AG09309 (cell line): ENCODE data around the gene TSHZ2.

ENCODE experiments used
- DNase-seq: peaks from one replicate; pipeline ENCODE4 v3.0.0-alpha.2; 2010; ENCODE audit warnings: low read depth
- H3K4me3 ChIP-seq: 2 replicates; pipeline ENCODE4 v1.5.1; 2011; ENCODE audit warnings: mild to moderate bottlenecking, low read depth, low read length, moderate library complexity; ENCODE audit not compliant: control insufficient read depth
- TF ChIP-seq, protein P1 (sequence below): IDR thresholded peaks from 2 replicates; pipeline ENCODE4 v1.5.1; 2011; ENCODE audit warnings: mild to moderate bottlenecking, low read depth, low read length, inconsistent platforms; ENCODE audit not compliant: insufficient read depth, control insufficient read depth; ENCODE audit errors: missing control alignments

TSHZ2 gene

DNA sequence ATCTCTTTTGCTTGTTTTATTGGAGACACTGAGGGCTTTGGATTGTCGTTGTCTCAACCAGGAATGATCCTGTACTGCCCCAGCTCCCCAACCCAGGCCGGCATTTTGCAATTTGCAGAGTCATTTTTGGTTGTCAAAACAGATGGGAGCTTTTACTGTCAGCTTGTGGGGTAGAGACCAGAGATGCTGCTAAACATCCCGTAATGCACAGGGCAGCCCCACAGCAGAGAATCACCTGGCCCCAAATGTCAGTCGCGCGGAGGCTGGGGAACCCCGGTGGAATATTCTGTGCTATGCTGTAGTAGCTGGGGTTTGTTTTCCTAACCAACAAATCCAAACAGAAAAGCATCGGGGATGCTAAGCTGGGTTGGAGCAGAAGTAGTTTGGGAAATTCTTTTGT lies 99.7 kb downstream of the TSHZ2 start:
- DNase-seq: no peak
- H3K4me3 ChIP-seq: no peak overlapping the region
- TF ChIP-seq, protein P1, sequence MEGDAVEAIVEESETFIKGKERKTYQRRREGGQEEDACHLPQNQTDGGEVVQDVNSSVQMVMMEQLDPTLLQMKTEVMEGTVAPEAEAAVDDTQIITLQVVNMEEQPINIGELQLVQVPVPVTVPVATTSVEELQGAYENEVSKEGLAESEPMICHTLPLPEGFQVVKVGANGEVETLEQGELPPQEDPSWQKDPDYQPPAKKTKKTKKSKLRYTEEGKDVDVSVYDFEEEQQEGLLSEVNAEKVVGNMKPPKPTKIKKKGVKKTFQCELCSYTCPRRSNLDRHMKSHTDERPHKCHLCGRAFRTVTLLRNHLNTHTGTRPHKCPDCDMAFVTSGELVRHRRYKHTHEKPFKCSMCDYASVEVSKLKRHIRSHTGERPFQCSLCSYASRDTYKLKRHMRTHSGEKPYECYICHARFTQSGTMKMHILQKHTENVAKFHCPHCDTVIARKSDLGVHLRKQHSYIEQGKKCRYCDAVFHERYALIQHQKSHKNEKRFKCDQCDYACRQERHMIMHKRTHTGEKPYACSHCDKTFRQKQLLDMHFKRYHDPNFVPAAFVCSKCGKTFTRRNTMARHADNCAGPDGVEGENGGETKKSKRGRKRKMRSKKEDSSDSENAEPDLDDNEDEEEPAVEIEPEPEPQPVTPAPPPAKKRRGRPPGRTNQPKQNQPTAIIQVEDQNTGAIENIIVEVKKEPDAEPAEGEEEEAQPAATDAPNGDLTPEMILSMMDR: no peak

DNA sequence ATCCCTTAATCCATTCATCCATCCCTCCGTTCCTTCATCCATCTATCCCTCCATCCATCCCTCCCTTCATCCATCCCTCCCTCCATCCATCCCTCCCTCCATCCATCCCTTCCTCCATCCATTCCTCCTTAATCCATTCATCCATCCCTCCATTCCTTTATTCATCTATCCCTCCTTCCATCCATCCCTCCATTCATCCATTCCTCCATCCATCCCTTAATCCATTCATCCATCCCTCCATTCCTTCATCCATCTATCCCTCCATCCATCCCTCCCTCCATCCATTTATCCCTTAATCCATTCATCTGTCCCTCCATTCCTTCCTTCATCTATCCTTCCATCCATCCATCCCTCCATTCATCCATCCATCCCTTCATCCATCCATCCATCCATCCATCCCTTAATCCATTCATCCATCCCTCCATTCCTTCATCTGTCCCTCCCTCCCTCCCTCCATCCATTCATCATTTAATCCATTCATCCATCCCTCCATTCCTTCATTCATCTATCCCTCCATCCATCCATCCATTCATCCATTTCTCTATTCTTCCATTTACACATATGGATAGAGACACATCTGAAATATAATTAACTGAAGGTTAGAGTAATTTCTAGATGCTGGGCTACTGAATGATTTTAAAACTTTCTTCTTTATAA lies 100.9 kb downstream of the TSHZ2 start:
- TF ChIP-seq, protein P1: no peak
- no peak for DNase-seq
- H3K4me3 ChIP-seq: no peak overlapping the region

DNA sequence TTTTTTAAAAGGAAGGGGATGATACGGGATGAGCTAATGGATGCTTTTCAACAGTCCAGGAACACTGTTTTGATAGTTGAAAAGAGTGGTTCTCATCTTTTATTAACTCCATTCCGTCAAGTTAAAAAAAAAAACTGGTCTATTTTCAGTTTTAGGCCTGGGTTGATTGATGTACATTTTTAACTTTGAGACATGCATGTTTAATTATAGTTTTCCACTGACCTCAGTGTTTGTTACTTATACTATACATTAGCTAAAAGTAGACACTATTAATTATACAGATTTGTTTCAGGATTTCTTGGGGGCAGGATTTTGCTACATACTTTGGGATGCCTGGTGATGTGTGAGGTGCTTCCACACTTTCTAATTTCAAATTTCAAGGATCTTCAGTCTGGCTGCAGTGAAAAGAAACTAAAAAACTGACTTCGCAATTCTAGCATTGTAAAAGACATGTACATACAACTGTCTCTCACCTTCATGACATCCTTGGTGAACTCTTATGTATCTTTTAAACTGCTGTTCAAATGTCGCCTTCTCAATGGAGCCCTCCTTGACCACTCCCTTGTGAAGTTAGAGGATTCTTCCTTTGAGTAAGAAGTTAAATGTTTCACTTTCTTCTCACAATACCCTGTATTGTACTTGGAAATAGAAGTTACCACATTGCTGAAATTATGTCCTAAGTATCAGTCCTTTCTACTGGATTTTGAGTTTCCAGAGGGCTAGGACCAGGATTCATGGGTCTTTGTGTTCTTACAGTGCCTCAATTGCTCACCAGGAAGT lies 101.7 kb downstream of the TSHZ2 start:
- H3K4me3 ChIP-seq: no peak overlapping the region
- no peak for DNase-seq
- TF ChIP-seq, protein P1: no peak

DNA sequence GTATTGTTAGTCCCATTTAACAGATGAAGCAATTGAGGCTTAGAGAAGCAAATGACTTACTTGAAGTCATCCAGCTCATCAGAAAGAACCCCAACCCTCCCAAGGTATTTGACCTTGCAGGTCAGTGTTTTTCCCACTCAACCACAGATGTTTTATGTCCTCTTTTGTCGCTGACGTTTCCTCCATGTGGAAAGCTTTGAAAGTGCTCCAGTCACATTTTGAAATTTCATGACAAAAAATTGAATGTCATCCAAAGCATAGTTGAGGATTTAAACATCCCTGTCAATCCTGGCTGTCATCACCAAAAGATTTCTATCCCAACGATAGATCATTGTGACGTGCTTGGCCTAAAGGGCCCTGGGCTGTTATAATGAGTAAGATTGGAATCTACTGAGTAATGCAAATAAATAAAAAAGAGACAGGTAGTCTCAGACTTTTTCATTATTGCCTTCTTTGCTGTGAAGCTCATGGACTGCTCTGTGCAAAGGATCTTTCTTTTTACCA lies 102.7 kb downstream of the TSHZ2 start:
- TF ChIP-seq, protein P1: no peak
- H3K4me3 ChIP-seq: no peak overlapping the region
- no peak for DNase-seq

DNA sequence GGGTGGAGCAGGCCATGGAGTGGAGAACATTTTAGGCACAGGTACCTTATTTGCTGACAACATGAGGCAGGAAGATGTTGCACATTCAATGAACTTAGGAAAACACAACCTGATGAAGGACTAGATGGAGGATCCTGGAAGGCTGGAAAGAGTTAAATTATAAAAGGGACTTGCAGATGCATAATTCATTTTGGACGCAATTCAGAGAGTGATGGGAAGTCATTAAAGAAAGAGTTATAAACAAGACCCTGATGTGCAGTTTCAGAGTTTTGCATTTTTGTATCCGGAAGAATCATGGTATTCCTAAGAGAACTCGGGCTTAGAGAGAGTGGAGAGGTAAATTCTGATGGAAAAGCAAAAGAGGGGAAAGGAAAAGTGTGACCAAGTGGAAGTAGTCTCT lies 104.5 kb downstream of the TSHZ2 start:
- TF ChIP-seq, protein P1: no peak
- DNase-seq: no peak
- no peak overlapping the region for H3K4me3 ChIP-seq

DNA sequence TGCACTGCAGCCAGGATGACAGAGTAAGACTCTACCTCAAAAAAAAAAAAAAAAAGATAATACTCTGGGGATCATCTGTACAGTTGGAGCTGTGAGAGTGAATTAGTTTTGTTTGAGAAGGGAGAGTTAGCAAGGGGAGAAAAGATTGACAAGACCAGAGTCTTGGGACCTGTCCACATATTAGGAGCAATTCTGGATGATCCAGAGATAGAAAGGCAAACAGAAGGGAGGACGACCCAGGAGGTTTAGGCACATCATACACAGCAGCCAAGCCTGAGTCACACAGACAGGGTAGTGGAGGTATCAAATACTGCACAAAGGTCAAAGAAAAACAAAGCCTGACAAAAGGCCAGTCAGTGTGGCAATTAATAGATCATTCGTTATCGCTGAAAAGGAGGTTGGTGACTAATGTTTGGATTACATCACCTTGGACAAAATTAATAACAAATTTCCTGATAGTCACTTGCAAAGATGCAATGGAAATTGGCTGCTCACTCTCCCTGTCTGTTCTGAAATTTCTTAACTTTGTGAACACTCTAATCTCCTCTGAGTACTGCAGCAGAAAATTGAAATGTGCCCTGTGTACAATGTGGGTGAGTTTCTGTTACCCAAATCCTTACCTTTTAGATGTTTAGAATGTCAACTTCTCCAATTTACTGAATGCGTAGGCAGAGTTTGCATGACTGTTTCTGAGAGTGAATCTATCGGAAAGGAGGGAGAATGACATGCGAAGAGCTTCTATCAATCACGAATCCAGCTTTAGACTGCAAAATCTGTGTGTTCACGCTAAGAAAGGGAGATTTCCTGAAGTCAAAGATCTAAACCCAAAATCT lies 105.4 kb downstream of the TSHZ2 start:
- no peak overlapping the region for H3K4me3 ChIP-seq
- no peak for DNase-seq
- TF ChIP-seq, protein P1: no peak
